ENCODE measurements around the gene ARL17B.
"Not testable (repeated sequence)": the region's sequence is repeated elsewhere in the genome, so short reads cannot be mapped to it uniquely, and the experiment has no call there.

- not testable (repeated sequence) for TF ChIP-seq CTCF (IDR thresholded peaks at IDR 0.05 in 2 of 3, conservative IDR thresholded peaks at IDR 0.05 in 1 of 3; ENCODE audit: borderline replicate concordance in 1 of 3, insufficient read depth in 1 of 3, low read depth in 2 of 3, low read length in 2 of 3); RAD21 (IDR thresholded peaks at IDR 0.05; ENCODE audit: low read depth); MAX (IDR thresholded peaks at IDR 0.05); ZNF274 (IDR thresholded peaks at IDR 0.05; ENCODE audit: low read depth, low read length); ATF3 (IDR thresholded peaks at IDR 0.05); POLR2AphosphoS5 (IDR thresholded peaks at IDR 0.05; ENCODE audit: low read depth, low read length); CBX3 (IDR thresholded peaks at IDR 0.05; ENCODE audit: low read depth); POLR2A (IDR thresholded peaks at IDR 0.05; ENCODE audit: borderline replicate concordance, extremely low read depth, insufficient read depth, insufficient read length); SP1 (IDR thresholded peaks at IDR 0.05; ENCODE audit: low read depth); EGR1 (IDR thresholded peaks at IDR 0.05; ENCODE audit: low read depth); JUND (IDR thresholded peaks at IDR 0.05); EZH2 (IDR thresholded peaks at IDR 0.05); CEBPB (IDR thresholded peaks at IDR 0.05; ENCODE audit: low read depth); EZH2phosphoT487 (IDR thresholded peaks at IDR 0.05; ENCODE audit: borderline replicate concordance)
Observed at GRCh38 chr17:46254215-46254614, 107.4 kb downstream of the ARL17B start.
